HG03520 (cell line): ENCODE measurements around the gene ELP2.

Experiments
- ATAC-seq: cut with Tn5 transposase; IDR thresholded peaks from one replicate; pipeline ENCODE4 v1.9.1; 2021; ENCODE audit warnings: mild to moderate bottlenecking, moderate library complexity; ENCODE audit not compliant: unreplicated experiment

The ELP2 gene

GRCh38 chr18:36212301-36213171 is 82.8 kb downstream of the ELP2 start:
- ATAC-seq = no peak

DNA sequence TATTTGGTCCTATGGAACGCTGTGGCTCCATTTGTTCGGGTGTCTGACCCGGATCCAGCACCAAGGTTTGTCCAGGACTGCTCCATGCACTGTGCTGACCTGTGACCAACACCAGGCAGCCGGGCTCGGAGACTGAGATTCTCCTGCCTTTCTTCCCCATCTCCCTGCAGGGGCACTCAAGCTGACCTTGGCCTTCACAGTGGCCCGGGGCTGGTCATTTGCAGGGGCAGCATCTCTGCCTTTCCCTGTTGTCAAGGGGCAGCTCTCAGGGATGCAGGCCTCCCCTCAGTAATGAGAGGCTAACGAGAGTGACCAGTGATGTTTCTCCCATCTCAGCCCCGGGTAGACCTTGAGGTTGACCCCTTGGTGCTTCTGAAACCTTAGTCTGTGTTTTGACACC is 85.1 kb downstream of the ELP2 start:
- no peak for ATAC-seq

DNA sequence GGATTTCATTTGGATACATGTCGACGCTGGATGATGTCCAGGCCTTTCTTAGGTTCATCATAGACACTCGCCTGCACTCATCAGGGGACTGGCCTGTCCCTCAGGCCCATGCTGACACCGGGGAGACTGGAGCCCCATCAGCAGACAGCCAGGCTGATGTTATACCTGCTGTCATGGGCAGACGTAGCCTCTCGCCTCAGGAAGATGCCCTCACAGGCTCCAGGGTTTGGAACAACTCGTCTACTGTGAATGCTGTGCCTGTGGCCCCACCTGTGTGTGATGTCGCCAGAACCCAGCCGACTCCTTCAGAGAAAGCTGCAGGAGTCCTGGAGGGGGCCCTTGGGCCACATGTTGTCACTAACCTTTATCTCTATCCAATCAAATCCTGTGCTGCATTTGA is 85.9 kb downstream of the ELP2 start:
- no peak for ATAC-seq

- no peak for ATAC-seq
Observed at GRCh38 chr18:36217348-36217747, 87.6 kb downstream of the ELP2 start.

DNA sequence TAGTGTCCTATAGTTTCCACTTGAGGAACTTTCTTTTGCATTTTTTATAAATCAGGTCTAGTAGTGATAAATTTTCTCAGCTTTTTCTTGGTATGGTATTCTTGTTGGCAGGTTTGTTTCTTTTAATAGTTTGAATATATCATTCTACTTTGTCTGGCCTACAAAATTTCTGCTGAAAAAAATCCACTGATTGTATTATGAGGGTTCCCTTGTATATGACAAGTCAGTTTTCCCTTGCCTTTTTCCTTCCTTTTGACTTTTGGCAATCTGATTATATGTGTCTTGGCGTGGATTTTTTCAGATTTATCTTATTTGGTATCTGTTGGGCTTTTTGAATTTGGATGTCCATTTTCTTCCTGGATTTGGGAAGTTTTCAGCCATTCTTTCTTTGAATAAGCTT is 99.5 kb downstream of the ELP2 start:
- no peak for ATAC-seq
